GM23338 (cell line): ENCODE data around the gene CAPZB. TPM values are rescaled to one million over a fixed set of nuclear protein-coding genes. Genes with fewer than 3 reads are reported as not detected.

Source experiments
- ATAC-seq: fragments of 200-7000 bp; cut with Tn5 transposase; 3 replicates; pipeline ENCODE4 v1.9.1; 2020
- DNase-seq: peaks from one replicate; pipeline ENCODE4 v3.0.0-alpha.2; 2015; ENCODE audit warnings: low spot score
- H2AFZ ChIP-seq: fragments of 200-600 bp; sonication (generic); 2 replicates; pipeline ENCODE4 v1.8.0; 2016; ENCODE audit warnings: antibody characterized with exemption, mild to moderate bottlenecking, moderate library complexity
- H3F3A ChIP-seq: fragments of 200-600 bp; sonication (generic); replicated peaks from 2 replicates; pipeline ENCODE4 v1.8.0; 2017; ENCODE audit warnings: antibody characterized with exemption, mixed run types, low read depth
- H3K27ac ChIP-seq: fragments of 200-600 bp; sonication (generic); 2 replicates; pipeline ENCODE4 v1.6.1; 2016; ENCODE audit warnings: low read depth
- H3K27me3 ChIP-seq: fragments of 200-600 bp; sonication (generic); 2 replicates; pipeline ENCODE4 v1.8.0; 2016; ENCODE audit warnings: mild to moderate bottlenecking, mixed run types, moderate library complexity; ENCODE audit not compliant: insufficient read depth
- H3K36me3 ChIP-seq: fragments of 200-600 bp; sonication (generic); 2 replicates; pipeline ENCODE4 v1.8.0; 2016; ENCODE audit warnings: mild to moderate bottlenecking; ENCODE audit not compliant: insufficient read depth
- H3K4me1 ChIP-seq: fragments of 200-600 bp; sonication (generic); 2 replicates; pipeline ENCODE4 v1.8.0; 2016; ENCODE audit warnings: mild to moderate bottlenecking, moderate library complexity; ENCODE audit not compliant: insufficient read depth
- H3K4me2 ChIP-seq: fragments of 200-600 bp; sonication (generic); 2 replicates; pipeline ENCODE4 v1.7.1; 2017; ENCODE audit warnings: mixed run types
- H3K4me3 ChIP-seq: fragments of 200-600 bp; sonication (generic); 2 replicates; pipeline ENCODE4 v1.6.1; 2016; ENCODE audit warnings: mixed run types
- H3K79me2 ChIP-seq: fragments of 200-600 bp; sonication (generic); replicated peaks from 2 replicates; pipeline ENCODE4 v1.8.0; 2017; ENCODE audit warnings: mild to moderate bottlenecking; ENCODE audit not compliant: insufficient read depth
- H3K9me2 ChIP-seq: fragments of 200-600 bp; sonication (generic); 2 replicates; pipeline ENCODE4 v1.8.0; 2017; ENCODE audit not compliant: insufficient read depth
- H4K20me1 ChIP-seq: fragments of 200-600 bp; sonication (generic); replicated peaks from 2 replicates; pipeline ENCODE4 v1.8.0; 2017; ENCODE audit warnings: mild to moderate bottlenecking; ENCODE audit not compliant: insufficient read depth
- H3K27ac Mint-ChIP-seq: 2 replicates; pipeline ENCODE4 v1.8.0; 2020; ENCODE audit warnings: inconsistent platforms, mild to moderate bottlenecking, moderate library complexity, mixed read lengths
- H3K27me3 Mint-ChIP-seq: 3 replicates; pipeline ENCODE4 v1.8.0; 2022; ENCODE audit warnings: low read depth, mild to moderate bottlenecking, moderate library complexity, mixed read lengths, inconsistent platforms; ENCODE audit not compliant: insufficient read depth, poor library complexity
- H3K36me3 Mint-ChIP-seq: 3 replicates; pipeline ENCODE4 v1.8.0; 2021; ENCODE audit warnings: low read depth, mild to moderate bottlenecking, inconsistent platforms, moderate library complexity, mixed read lengths
- H3K4me1 Mint-ChIP-seq: 3 replicates; pipeline ENCODE4 v1.8.0; 2020; ENCODE audit warnings: mild to moderate bottlenecking, inconsistent platforms, mixed read lengths
- H3K4me3 Mint-ChIP-seq: 3 replicates; pipeline ENCODE4 v1.8.0; 2021; ENCODE audit warnings: moderate library complexity, mild to moderate bottlenecking, inconsistent platforms, mixed read lengths
- H3K9me3 Mint-ChIP-seq: 3 replicates; pipeline ENCODE4 v1.8.0; 2020; ENCODE audit warnings: moderate library complexity, mild to moderate bottlenecking, inconsistent platforms, mixed read lengths
- CTCF ChIP-seq, 2 experiments: fragments of 200-600 bp in 1 of 2; sonication (generic) in 1 of 2; conservative IDR thresholded peaks; 2 replicates each; pipeline versions ENCODE4 v1.5.1 to v1.6.1; 2016 to 2017; ENCODE audit warnings: antibody characterized with exemption in 2 of 2, low read depth in 2 of 2, mild to moderate bottlenecking in 2 of 2, moderate library complexity in 1 of 2
- EZH2 ChIP-seq: fragments of 200-600 bp; sonication (generic); IDR thresholded peaks from one replicate; pipeline ENCODE4 v1.8.0; 2017; ENCODE audit warnings: antibody characterized with exemption, mild to moderate bottlenecking, low read depth; ENCODE audit not compliant: unreplicated experiment
- EZH2phosphoT487 ChIP-seq: fragments of 200-600 bp; sonication (generic); IDR thresholded peaks from one replicate; pipeline ENCODE4 v1.8.1; 2018; ENCODE audit warnings: antibody characterized with exemption; ENCODE audit not compliant: unreplicated experiment
- JUNB ChIP-seq: IDR thresholded peaks from one replicate; pipeline ENCODE4 v1.6.1; 2016; ENCODE audit warnings: antibody characterized with exemption; ENCODE audit not compliant: unreplicated experiment
- NANOG ChIP-seq: IDR thresholded peaks from 2 replicates; pipeline ENCODE4 v1.6.1; 2016; ENCODE audit warnings: antibody characterized with exemption, borderline replicate concordance
- ZNF114 ChIP-seq: fragments of 250-450 bp; sonication (Bioruptor Pico); IDR thresholded peaks from 2 replicates; pipeline ENCODE4 v1.5.0; 2020; ENCODE audit warnings: mild to moderate bottlenecking, moderate library complexity
- ZNF462 ChIP-seq: fragments of 250-450 bp; sonication (Bioruptor Pico); IDR thresholded peaks from 2 replicates; pipeline ENCODE4 v1.5.0; 2020; ENCODE audit warnings: mild to moderate bottlenecking, moderate library complexity
- polyA plus RNA-seq: library from polyadenylated mRNA; unstranded; fragments of >200 nt; fragmentation: Nextera tagmentation; extraction: Ambion mirVana; gene quantifications from 2 replicates; pipeline ENCODE4 v1.2.1, GENCODE V29; 2016
- total RNA-seq: library from RNA; depleted of rRNA; stranded (reverse); fragments of >200 nt; shearing (Covaris generic); gene quantifications from 2 replicates; pipeline ENCODE4 v1.2.3, GENCODE V29; 2014

The CAPZB gene
- total and polyA plus RNA-seq, 2 experiments from 2014 or later = 195 to 348 TPM

GRCh38 chr1:19374926-19375325 lies 110.4 kb downstream of the CAPZB start:
- DNase-seq (no peak), ATAC-seq (no peak)
- no peaks in the 10 kb centered on the region for H3K4me1 ChIP-seq
- peaks cover 26% of the 10 kb centered on the region for H4K20me1 ChIP-seq
- H3K4me3 ChIP-seq = no peak overlapping the region
- H3K36me3 ChIP-seq = peaks cover 10% of the 10 kb centered on the region
- 0 out of 2 replicates have a peak, but pooled peaks cover 3% of the 10 kb centered on the region for H3F3A ChIP-seq
- H3K9me3 Mint-ChIP-seq = no peaks in the 10 kb centered on the region
- H3K79me2 ChIP-seq = peaks cover 15% of the 10 kb centered on the region
- H3K4me1 Mint-ChIP-seq = no peaks in the 10 kb centered on the region; the same call in 2 of the 3 replicates
- no peak overlapping the region for H3K4me2 ChIP-seq
- no peak for TF ChIP-seq ZNF114 (CRISPR knock-in tag)
- TF ChIP-seq EZH2phosphoT487 = no peak
- no peak for TF ChIP-seq NANOG
- no peak for TF ChIP-seq ZNF462 (CRISPR knock-in tag)
- TF ChIP-seq JUNB = no peak
- no peak for TF ChIP-seq EZH2
- no peak for TF ChIP-seq CTCF (conservative IDR thresholded peaks at IDR 0.05; ENCODE audit: low read depth in 2 of 2)
- H3K9me2 ChIP-seq = no peaks in the 10 kb centered on the region
- H3K27ac ChIP-seq = no peak overlapping the region
- no peak overlapping the region for H2AFZ ChIP-seq
- H3K36me3 Mint-ChIP-seq = peaks cover 36% of the 10 kb centered on the region
- H3K27me3 ChIP-seq = no peaks in the 10 kb centered on the region
- peaks cover 2% of the 10 kb centered on the region for H3K27me3 Mint-ChIP-seq
- no peak overlapping the region for H3K4me3 Mint-ChIP-seq
- no peak overlapping the region for H3K27ac Mint-ChIP-seq
